ENCODE data around the gene SMIM22. TPM values are rescaled to one million over a fixed set of nuclear protein-coding genes. Genes with fewer than 3 reads are reported as not detected.

The SMIM22 gene
- total RNA-seq, 120 experiments from 2014 or later = 0.78 to 1.0 TPM; not detected in 118

Other genes starting within 250 kb of the SMIM22 start
- gene C16orf96, start 239.0 kb upstream of the SMIM22 start, total RNA-seq = 1 to 10 TPM in 59 of 120 experiments, under 1 TPM in 61; 0.30 to 2.0 (median 1.00) TPM
- 10 to 100 TPM; 31.3 to 75.7 (median 43.5) TPM for gene UBALD1, start 180.5 kb upstream of the SMIM22 start, total RNA-seq
- gene MGRN1, start 170.5 kb upstream of the SMIM22 start, total RNA-seq = 100 to 1,000 TPM in 117 of 120 experiments, 10 to 100 TPM in 3; 92.0 to 167 (median 124) TPM
- 10 to 100 TPM; 29.9 to 65.8 (median 39.8) TPM for gene NUDT16L1, start 101.8 kb upstream of the SMIM22 start, total RNA-seq
- 10 to 100 TPM; 28.1 to 66.1 (median 44.0) TPM for gene ANKS3, start 61.1 kb upstream of the SMIM22 start, total RNA-seq
- gene DNAAF8, start 60.8 kb upstream of the SMIM22 start, total RNA-seq = 1 to 10 TPM in 92 of 120 experiments, under 1 TPM in 28; 0.23 to 4.7 (median 1.5) TPM
- gene ZNF500, start 28.2 kb upstream of the SMIM22 start, total RNA-seq = 10 to 100 TPM; 15.4 to 45.7 (median 25.2) TPM
- gene SEPTIN12, start 7.0 kb upstream of the SMIM22 start, total RNA-seq = 1 to 10 TPM in 60 of 120 experiments, under 1 TPM in 16, not detected in 44; 0.33 to 5.6 (median 1.7) TPM
- gene ROGDI, start 7.3 kb downstream of the SMIM22 start, total RNA-seq = 100 to 1,000 TPM in 114 of 120 experiments, 10 to 100 TPM in 6; 92.8 to 242 (median 139) TPM
- gene GLYR1, start 51.9 kb downstream of the SMIM22 start, total RNA-seq = 100 to 1,000 TPM in 117 of 120 experiments, 10 to 100 TPM in 3; 91.8 to 145 (median 122) TPM
- gene UBN1, start 52.1 kb downstream of the SMIM22 start, total RNA-seq = 10 to 100 TPM; 21.8 to 36.9 (median 28.7) TPM
- 10 to 100 TPM in 115 of 120 experiments, 1 to 10 TPM in 5; 6.5 to 31.8 (median 19.5) TPM for gene PPL, start 141.8 kb downstream of the SMIM22 start, total RNA-seq
- 100 to 1,000 TPM in 6 of 120 experiments, 10 to 100 TPM in 114; 34.5 to 145 (median 61.7) TPM for gene SEC14L5, start 163.0 kb downstream of the SMIM22 start, total RNA-seq
- gene NAGPA, start 238.6 kb downstream of the SMIM22 start, total RNA-seq = 10 to 100 TPM; 29.1 to 81.0 (median 49.0) TPM